Large intestine (tissue), 3 donors: Measurements from ENCODE around the gene DMRT1. TPM values are rescaled to one million over a fixed set of nuclear protein-coding genes. Genes with fewer than 3 reads are reported as not detected.

Experiments
- DNase-seq, 2 donors: peaks; one replicate each; pipeline versions ENCODE4 v3.0.0 to v3.0.0-alpha.2; 2013
- H3K27ac ChIP-seq: one replicate; pipeline ENCODE4 v1.5.1; 2013; ENCODE audit warnings: low read length
- H3K27me3 ChIP-seq: 2 replicates; pipeline ENCODE4 v1.6.1; 2013; ENCODE audit warnings: low read length; ENCODE audit not compliant: control insufficient read depth, insufficient read depth
- H3K36me3 ChIP-seq: 2 replicates; pipeline ENCODE4 v1.6.1; 2013; ENCODE audit warnings: low read length; ENCODE audit not compliant: control insufficient read depth, insufficient read depth
- H3K4me1 ChIP-seq: one replicate; pipeline ENCODE4 v1.6.1; 2013; ENCODE audit warnings: low read length; ENCODE audit not compliant: control insufficient read depth, insufficient read depth
- H3K4me3 ChIP-seq: one replicate; pipeline ENCODE4 v1.5.1; 2013; ENCODE audit warnings: low read length
- H3K9me3 ChIP-seq: one replicate; pipeline ENCODE4 v1.6.1; 2013; ENCODE audit warnings: mild to moderate bottlenecking, low read depth, low read length, moderate library complexity; ENCODE audit not compliant: control insufficient read depth
- WGBS: methylation state at CpG from one replicate; pipeline ENCODE4 v1.1.5; 2013; ENCODE audit warnings: low lambda C conversion rate; ENCODE audit not compliant: insufficient coverage; 5-methylcytosine and 5-hydroxymethylcytosine counted together
- polyA plus RNA-seq: library from polyadenylated mRNA; unstranded; fragments of 120-200 nt; gene quantifications from one replicate; pipeline ENCODE4 v1.2.1, GENCODE V29; 2013

DMRT1 gene
- polyA plus RNA-seq, 1 donor, result not detected

DNA sequence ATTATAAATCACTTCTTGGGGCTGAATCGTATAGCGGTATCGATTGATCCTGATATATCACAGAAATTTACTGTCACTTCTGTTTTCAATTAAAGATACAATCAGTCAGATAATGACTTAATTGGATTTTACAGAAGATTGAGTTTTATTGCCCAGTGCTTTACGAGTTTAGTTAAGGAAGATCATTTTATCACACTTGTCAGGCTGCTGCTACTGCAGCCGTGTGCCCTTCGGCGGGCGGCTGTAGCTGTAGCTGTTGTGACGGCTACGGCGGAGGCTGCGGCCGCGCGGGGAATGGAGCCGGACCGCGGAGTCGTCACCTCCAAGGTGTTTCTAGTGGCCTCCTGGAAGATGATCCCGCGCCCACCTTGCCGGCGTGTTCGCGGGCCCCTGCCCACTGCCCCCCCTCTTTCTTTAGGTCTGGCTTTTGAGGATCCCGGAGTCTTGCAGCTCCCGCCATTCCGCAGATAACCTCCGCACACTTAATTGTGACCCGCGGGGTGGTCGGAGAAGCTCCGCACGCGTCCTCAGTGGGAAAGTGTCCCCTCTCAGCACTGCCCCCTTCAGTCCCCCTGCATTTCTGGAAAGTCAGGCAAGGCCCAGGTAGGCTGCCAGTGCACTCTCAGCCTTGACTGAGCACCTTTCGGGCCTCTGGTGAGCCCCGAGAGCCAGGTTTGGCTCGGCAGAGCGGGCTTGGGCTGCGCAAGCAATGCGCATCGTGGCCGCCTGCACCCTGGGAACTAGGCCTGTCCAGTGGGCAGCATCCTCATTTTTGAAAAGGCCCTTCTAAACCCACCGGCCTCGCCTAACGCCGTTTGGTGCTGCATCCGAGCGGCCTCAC lies 128.0 kb downstream of the DMRT1 start:
- WGBS, result no CpG with 5 or more reads among the region's 49 CpGs
- no peak for DNase-seq

GRCh38 chr9:970151-970996 lies 128.9 kb downstream of the DMRT1 start:
- WGBS, result no CpG with 5 or more reads among the region's 57 CpGs
- Histone ChIP-seq H3K4me3 (no peak overlapping the region), H3K27me3 (peaks cover 91% of the 10 kb centered on the region), H3K9me3 (peaks cover 24% of the 10 kb centered on the region), H3K4me1 (peaks cover 20% of the 10 kb centered on the region), H3K27ac (no peak overlapping the region), H3K36me3 (no peaks in the 10 kb centered on the region)
- no peak for DNase-seq

More for the DNA sequence above, 128.0 kb downstream of the DMRT1 start:
- Histone ChIP-seq H3K27me3 (peaks cover 89% of the 10 kb centered on the region), H3K36me3 (no peaks in the 10 kb centered on the region), H3K4me3 (no peak overlapping the region), H3K4me1 (peaks cover 20% of the 10 kb centered on the region), H3K27ac (no peak overlapping the region), H3K9me3 (peaks cover 24% of the 10 kb centered on the region)

DNA sequence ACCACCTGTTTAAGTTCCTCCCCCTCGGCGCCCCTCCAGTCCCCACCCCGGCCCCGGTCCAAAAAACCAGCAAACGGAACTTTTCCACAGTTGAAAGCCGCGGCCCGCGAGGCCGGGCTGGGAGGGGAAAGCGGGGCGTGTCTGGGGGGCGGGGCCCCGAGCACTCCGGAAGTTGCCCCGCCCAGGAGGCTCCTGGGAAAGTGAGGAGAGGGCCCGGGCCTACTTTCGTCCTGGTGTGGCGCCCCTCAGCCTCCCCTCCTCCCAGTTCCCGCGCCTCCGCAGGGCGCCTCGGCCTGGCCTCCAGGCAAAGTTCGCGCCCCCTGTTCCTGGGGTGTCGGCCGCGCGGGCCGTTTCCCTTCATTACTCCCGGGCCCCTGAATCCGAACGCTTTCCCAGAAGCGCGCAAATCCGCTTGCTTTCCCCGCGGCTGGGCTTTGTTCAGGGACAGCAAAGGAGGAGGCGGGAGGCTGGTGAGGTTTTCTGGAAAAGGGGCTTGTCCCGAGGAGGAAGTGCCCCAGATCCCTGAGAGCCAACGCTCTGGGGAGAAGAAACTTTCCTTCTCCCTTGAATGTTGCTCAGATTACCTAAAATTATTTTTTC lies 130.5 kb downstream of the DMRT1 start:
- H3K4me1 ChIP-seq, result peaks cover 20% of the 10 kb centered on the region
- no peak overlapping the region for H3K27ac ChIP-seq
- DNase-seq, result peak in 1 of 2 donors; percentile 26
- H3K36me3 ChIP-seq, result no peaks in the 10 kb centered on the region
- peak overlapping the region; percentile 35 for H3K4me3 ChIP-seq
- no CpG with 5 or more reads among the region's 42 CpGs for WGBS
- H3K9me3 ChIP-seq, result peaks cover 24% of the 10 kb centered on the region
- H3K27me3 ChIP-seq, result peaks cover 94% of the 10 kb centered on the region

- no CpG with 5 or more reads among the region's 68 CpGs for WGBS
- H3K9me3 ChIP-seq, result peaks cover 24% of the 10 kb centered on the region
- peak in 1 of 2 donors; percentile 33 for DNase-seq
- H3K27me3 ChIP-seq, result peaks cover 94% of the 10 kb centered on the region
- no peak overlapping the region for H3K27ac ChIP-seq
- no peaks in the 10 kb centered on the region for H3K36me3 ChIP-seq
- H3K4me1 ChIP-seq, result peaks cover 20% of the 10 kb centered on the region
- peak overlapping the region; percentile 35 for H3K4me3 ChIP-seq
Observed at GRCh38 chr9:972501-973294, 131.2 kb downstream of the DMRT1 start.

DNA sequence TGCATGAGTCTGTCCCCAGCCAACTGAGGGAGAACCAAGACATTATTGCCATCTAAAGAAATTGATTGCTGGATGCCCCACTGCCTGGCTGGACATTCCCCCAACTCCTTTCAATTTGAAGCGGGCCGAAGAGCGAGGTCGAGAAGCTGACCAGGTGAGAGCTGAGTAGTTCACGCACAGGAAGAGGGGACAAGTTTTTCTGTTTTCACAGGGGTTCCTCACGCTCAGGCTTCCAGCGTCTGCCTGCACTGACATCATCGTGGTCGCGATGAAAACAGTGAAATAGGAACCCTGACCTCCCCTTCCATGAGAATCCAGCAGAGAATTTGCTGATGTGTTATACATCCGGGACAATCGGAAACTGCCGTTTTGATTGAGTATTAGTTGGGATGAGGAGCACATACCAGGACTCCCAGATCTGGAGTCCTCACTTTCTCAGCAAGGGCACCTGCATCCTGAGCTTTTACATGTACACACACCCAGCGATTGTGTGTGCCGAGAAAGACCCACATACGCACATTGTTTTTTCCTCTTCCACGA lies 131.9 kb downstream of the DMRT1 start:
- Histone ChIP-seq H3K4me1 (peaks cover 20% of the 10 kb centered on the region), H3K27ac (no peak overlapping the region), H3K9me3 (peaks cover 24% of the 10 kb centered on the region), H3K4me3 (no peak overlapping the region), H3K27me3 (peaks cover 97% of the 10 kb centered on the region), H3K36me3 (no peaks in the 10 kb centered on the region)
- WGBS, result no CpG with 5 or more reads among the region's 17 CpGs
- no peak for DNase-seq

DNA sequence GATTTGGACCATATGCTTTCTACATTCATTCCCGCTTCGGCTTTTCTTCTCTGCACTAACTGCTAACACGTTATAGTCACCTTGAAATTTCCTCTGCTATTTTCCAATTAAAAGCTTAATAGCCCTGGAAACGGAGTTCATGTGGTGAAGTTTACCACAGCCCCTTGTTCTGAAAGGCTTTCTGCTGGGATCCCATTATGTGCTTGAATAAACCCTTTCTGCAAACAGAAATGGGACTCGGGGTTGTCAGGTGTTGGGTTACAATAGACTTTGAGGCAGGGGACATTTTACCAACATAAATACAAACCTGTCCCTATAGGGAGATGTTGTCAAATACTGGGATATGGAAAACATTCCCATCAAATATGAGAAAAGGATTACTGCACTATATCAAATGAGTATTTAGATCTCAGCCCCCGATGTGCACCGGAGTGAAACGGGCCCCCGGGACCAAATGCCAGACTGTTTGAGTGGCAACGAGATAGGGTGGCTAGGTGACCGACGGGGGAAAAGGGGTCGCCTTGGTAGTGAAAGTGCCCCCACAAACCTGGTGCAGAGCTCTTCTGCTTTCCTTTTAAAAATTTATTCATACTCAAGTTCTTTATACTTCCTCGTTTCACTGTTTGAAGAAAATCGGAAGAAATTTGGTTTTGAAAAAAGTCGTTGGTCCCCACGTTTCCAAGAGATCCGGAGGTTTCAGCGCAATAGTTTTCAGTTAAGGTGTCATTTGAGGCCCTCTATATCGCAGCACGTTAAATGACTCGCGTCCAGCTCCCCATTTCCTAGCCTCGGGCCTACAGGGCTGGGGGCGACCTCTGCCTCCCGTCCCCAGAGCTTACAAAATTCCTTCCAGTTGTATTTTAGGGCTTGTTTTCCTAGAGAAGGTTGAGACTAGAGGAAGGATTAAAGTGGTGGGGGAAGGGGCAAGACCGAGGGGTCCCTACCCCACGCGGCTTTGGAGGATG lies 132.8 kb downstream of the DMRT1 start:
- no peak for DNase-seq
- WGBS, result no CpG with 5 or more reads among the region's 29 CpGs
- Histone ChIP-seq H3K4me1 (peaks cover 20% of the 10 kb centered on the region), H3K9me3 (peaks cover 23% of the 10 kb centered on the region), H3K27ac (no peak overlapping the region), H3K36me3 (no peaks in the 10 kb centered on the region), H3K4me3 (no peak overlapping the region), H3K27me3 (peaks cover 99% of the 10 kb centered on the region)

DNA sequence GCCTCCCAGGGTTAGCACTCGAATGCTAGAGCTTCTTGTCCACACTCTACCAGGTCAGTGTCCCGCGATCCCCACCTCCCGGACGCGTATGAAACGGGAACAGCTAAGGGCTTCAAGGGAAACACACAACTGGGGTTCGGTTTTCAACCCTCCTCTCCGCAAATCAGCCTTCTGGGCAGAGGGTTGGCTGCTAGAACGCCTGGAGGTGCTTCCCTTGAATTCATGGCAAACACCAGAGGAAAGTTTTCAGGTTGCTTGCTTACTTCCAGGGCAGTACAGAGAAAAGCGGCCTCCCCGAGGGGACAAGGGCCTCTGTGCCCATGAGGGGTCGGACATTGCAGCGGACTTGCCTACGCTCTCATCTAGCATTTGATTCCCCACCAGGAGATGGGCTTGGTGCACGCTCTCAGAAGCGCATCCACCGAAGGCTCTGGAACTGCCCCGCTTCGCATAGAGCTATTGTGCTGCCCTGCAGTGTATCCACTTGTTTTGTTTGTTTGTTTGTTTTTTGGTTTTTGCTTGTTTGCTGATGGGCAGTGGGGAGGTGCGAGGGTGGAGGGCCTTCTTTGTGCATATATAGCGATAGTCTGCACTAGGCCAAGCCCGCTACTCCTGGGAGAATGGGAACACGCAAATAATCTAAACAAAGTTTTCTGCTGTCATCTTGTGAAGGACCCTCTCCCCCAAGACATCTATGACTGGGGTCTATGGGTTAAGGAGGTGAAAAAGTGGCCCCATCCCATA lies 133.7 kb downstream of the DMRT1 start:
- WGBS, result 20% methylated on average over 1 of the region's 24 CpGs
- Histone ChIP-seq H3K4me3 (no peak overlapping the region), H3K36me3 (no peaks in the 10 kb centered on the region), H3K27me3 (peaks cover 98% of the 10 kb centered on the region), H3K4me1 (peaks cover 17% of the 10 kb centered on the region), H3K9me3 (peaks cover 16% of the 10 kb centered on the region), H3K27ac (no peak overlapping the region)
- DNase-seq, result no peak

- Histone ChIP-seq H3K27me3 (peaks cover 95% of the 10 kb centered on the region), H3K4me1 (peaks cover 15% of the 10 kb centered on the region), H3K4me3 (no peak overlapping the region), H3K36me3 (no peaks in the 10 kb centered on the region), H3K27ac (no peak overlapping the region), H3K9me3 (peaks cover 10% of the 10 kb centered on the region)
- no CpG with 5 or more reads among the region's 23 CpGs for WGBS
- no peak for DNase-seq
Observed at GRCh38 chr9:975740-976257, 134.3 kb downstream of the DMRT1 start.
